PC-3 (cell line): Measurements from ENCODE around the gene DCTN2.

Experiments used
- EZH2phosphoT487 ChIP-seq: fragments of 300-600 bp; sonication (generic); IDR thresholded peaks from 2 replicates; pipeline ENCODE4 v1.6.1; 2018; ENCODE audit warnings: mild to moderate bottlenecking, antibody characterized with exemption, low read length, borderline replicate concordance
- TF ChIP-seq, protein P1 (sequence below): fragments of 300-600 bp; sonication (generic); conservative IDR thresholded peaks from 2 replicates; pipeline ENCODE4 v1.5.1; 2017; ENCODE audit warnings: antibody characterized with exemption, low read depth, mild to moderate bottlenecking, low read length

DNA sequence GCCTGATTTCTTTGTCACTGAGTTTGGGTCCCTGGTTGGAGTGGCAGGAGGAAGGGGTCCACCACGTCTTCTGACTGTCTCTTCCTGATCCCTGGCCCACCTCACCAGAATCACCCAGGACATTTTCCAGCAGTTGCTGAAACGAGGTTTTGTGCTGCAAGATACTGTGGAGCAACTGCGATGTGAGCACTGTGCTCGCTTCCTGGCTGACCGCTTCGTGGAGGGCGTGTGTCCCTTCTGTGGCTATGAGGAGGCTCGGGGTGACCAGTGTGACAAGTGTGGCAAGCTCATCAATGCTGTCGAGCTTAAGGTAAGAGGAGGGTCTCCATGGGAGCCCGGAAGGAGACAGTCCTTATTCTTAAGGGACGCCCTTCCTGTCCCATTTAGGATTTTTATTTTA, 46.8 kb downstream of the DCTN2 start:
- TF ChIP-seq, protein P1, sequence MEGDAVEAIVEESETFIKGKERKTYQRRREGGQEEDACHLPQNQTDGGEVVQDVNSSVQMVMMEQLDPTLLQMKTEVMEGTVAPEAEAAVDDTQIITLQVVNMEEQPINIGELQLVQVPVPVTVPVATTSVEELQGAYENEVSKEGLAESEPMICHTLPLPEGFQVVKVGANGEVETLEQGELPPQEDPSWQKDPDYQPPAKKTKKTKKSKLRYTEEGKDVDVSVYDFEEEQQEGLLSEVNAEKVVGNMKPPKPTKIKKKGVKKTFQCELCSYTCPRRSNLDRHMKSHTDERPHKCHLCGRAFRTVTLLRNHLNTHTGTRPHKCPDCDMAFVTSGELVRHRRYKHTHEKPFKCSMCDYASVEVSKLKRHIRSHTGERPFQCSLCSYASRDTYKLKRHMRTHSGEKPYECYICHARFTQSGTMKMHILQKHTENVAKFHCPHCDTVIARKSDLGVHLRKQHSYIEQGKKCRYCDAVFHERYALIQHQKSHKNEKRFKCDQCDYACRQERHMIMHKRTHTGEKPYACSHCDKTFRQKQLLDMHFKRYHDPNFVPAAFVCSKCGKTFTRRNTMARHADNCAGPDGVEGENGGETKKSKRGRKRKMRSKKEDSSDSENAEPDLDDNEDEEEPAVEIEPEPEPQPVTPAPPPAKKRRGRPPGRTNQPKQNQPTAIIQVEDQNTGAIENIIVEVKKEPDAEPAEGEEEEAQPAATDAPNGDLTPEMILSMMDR: no peak
- no peak for TF ChIP-seq EZH2phosphoT487
